Bronchial epithelial cell (primary cell): ENCODE data around the gene AWAT1. TPM values are rescaled to one million over a fixed set of nuclear protein-coding genes. Genes with fewer than 3 reads are reported as not detected.
"Not testable (repeated sequence)": the region's sequence is repeated elsewhere in the genome, so short reads cannot be mapped to it uniquely, and the experiment has no call there.

Experiments used
- DNase-seq: peaks from one replicate; pipeline ENCODE4 v3.0.0-alpha.2; 2010; ENCODE audit warnings: low read depth
- FAIRE-seq: peaks from 2 replicates; lab custom pipeline; 2011; peaks lifted over from hg19 to GRCh38; lab: Jason Lieb, UNC
- H3K27me3 ChIP-seq: 2 replicates; pipeline ENCODE4 v1.5.1; 2011; ENCODE audit warnings: low read length; ENCODE audit not compliant: control insufficient read depth, insufficient read depth
- H3K36me3 ChIP-seq: 2 replicates; pipeline ENCODE4 v1.5.1; 2011; ENCODE audit warnings: low read length; ENCODE audit not compliant: control insufficient read depth, insufficient read depth
- H3K4me3 ChIP-seq: 2 replicates; pipeline ENCODE4 v1.5.1; 2011; ENCODE audit warnings: mild to moderate bottlenecking, low read depth, low read length, control low read depth
- total RNA-seq: library from RNA; depleted of rRNA; stranded (reverse); fragments of >200 nt; gene quantifications from 2 replicates; pipeline ENCODE4 v1.2.1, GENCODE V29; 2014
- TF ChIP-seq, protein P1 (sequence below): IDR thresholded peaks from 2 replicates; pipeline ENCODE4 v1.5.1; 2011; ENCODE audit warnings: mild to moderate bottlenecking, moderate library complexity, low read length, control low read depth, inconsistent platforms; ENCODE audit not compliant: insufficient read depth, severe bottlenecking

Gene AWAT1
- total RNA-seq, result not detected in 2 replicates

- no peak for DNase-seq
- TF ChIP-seq, protein P1, sequence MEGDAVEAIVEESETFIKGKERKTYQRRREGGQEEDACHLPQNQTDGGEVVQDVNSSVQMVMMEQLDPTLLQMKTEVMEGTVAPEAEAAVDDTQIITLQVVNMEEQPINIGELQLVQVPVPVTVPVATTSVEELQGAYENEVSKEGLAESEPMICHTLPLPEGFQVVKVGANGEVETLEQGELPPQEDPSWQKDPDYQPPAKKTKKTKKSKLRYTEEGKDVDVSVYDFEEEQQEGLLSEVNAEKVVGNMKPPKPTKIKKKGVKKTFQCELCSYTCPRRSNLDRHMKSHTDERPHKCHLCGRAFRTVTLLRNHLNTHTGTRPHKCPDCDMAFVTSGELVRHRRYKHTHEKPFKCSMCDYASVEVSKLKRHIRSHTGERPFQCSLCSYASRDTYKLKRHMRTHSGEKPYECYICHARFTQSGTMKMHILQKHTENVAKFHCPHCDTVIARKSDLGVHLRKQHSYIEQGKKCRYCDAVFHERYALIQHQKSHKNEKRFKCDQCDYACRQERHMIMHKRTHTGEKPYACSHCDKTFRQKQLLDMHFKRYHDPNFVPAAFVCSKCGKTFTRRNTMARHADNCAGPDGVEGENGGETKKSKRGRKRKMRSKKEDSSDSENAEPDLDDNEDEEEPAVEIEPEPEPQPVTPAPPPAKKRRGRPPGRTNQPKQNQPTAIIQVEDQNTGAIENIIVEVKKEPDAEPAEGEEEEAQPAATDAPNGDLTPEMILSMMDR, result no peak
Measured at GRCh38 chrX:70234355-70234754, at the start of gene AWAT1. TSS of gene AWAT1 (plus strand) at chrX:70234655. CDS start at chrX:70234696, 41 bp downstream.

DNA sequence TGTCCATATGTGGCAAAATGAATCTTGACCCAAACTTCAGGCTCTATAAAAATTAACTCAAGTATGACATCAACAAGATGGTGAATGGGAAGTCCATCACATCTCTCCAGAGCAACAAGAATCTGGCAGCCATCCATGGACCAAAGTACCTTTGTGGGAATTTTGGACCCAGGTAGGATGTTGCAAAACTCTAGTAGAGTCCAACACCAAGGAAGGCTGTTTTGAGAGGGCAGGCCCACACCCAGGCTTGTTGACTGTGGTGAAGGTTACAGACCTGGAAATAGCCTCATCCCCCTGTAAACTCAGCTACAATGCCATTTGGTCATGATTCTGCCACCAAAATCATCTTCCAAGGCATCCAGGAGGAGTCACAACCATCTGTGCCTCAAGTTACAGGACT lies 44.2 kb upstream of the AWAT1 start:
- DNase-seq, result no peak
- H3K4me3 ChIP-seq, result no peak overlapping the region
- no peaks in the 10 kb centered on the region for H3K27me3 ChIP-seq
- no peak for FAIRE-seq
- TF ChIP-seq, protein P1, result no peak
- H3K36me3 ChIP-seq, result no peaks in the 10 kb centered on the region

More at GRCh38 chrX:70234355-70234754, at the start of gene AWAT1:
- Histone ChIP-seq H3K27me3 (no peaks in the 10 kb centered on the region), H3K36me3 (no peaks in the 10 kb centered on the region), H3K4me3 (no peak within 1 kb of the TSS)
- FAIRE-seq, result no peak

- FAIRE-seq, result no peak
- peak; percentile 62 for DNase-seq
Measured at GRCh38 chrX:70196961-70197720, 37.3 kb upstream of the AWAT1 start.

DNA sequence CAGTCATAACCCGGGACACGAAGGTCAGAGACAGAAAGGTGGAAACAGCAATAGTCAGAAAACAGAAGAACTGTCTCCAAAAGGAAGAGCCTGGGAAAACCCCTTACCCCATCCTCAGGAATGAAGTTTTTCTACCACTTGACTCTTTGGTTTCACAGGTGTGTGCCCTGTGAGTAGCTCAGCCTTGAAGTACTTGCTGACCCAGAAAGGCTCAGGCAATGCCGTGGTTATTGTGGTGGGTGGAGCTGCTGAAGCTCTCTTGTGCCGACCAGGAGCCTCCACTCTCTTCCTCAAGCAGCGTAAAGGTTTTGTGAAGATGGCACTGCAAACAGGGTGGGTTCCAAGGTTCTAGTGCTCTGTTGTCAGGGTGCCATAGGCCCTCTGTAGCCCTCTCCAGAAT lies 32.7 kb upstream of the AWAT1 start:
- Histone ChIP-seq H3K36me3 (no peaks in the 10 kb centered on the region), H3K27me3 (no peaks in the 10 kb centered on the region), H3K4me3 (no peak overlapping the region)
- FAIRE-seq (no peak), DNase-seq (no peak)
- TF ChIP-seq, protein P1, result no peak

More at GRCh38 chrX:70196961-70197720, 37.3 kb upstream of the AWAT1 start:
- TF ChIP-seq, protein P1, result peak; percentile 55
- Histone ChIP-seq H3K36me3 (no peaks in the 10 kb centered on the region), H3K4me3 (no peak overlapping the region), H3K27me3 (no peaks in the 10 kb centered on the region)

- no peak for DNase-seq
- Histone ChIP-seq H3K27me3 (no peaks in the 10 kb centered on the region), H3K36me3 (no peaks in the 10 kb centered on the region), H3K4me3 (no peak overlapping the region)
- TF ChIP-seq, protein P1, result no peak
- FAIRE-seq, result no peak
Measured at GRCh38 chrX:70208479-70208878, 26.0 kb upstream of the AWAT1 start.

DNA sequence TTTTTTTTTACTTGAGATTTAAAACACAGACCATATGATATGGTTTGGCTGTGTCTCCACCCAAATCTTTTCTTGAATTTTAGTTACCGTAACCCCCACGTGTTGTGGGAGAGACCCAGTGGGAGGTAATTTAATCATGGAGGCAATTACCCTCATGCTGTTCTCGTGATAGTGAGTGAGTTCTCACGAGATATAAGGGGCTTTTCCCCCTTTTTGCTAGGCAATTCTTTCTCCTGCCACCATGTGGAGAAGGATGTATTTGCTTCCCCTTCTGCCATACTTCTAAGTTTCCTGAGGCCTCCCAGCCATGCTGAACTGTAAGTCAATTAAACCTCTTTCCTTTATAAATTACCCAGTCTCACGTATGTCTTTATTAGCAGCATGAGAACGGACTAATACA lies 24.9 kb upstream of the AWAT1 start:
- DNase-seq, H3K4me3 ChIP-seq, H3K27me3 ChIP-seq, FAIRE-seq, H3K36me3 ChIP-seq: not testable (repeated sequence)
